Putamen (tissue), 1 donor: ENCODE data around the gene MYH9.
"Not testable (repeated sequence)": the region's sequence is repeated elsewhere in the genome, so short reads cannot be mapped to it uniquely, and the experiment has no call there.

ENCODE experiments used
- DNase-seq: peaks from one replicate; pipeline ENCODE4 v3.0.0-alpha.2; 2016; ENCODE audit warnings: low spot score

MYH9 gene

GRCh38 chr22:36291831-36292740 lies 95.7 kb downstream of the MYH9 start:
- DNase-seq, result no peak

DNA sequence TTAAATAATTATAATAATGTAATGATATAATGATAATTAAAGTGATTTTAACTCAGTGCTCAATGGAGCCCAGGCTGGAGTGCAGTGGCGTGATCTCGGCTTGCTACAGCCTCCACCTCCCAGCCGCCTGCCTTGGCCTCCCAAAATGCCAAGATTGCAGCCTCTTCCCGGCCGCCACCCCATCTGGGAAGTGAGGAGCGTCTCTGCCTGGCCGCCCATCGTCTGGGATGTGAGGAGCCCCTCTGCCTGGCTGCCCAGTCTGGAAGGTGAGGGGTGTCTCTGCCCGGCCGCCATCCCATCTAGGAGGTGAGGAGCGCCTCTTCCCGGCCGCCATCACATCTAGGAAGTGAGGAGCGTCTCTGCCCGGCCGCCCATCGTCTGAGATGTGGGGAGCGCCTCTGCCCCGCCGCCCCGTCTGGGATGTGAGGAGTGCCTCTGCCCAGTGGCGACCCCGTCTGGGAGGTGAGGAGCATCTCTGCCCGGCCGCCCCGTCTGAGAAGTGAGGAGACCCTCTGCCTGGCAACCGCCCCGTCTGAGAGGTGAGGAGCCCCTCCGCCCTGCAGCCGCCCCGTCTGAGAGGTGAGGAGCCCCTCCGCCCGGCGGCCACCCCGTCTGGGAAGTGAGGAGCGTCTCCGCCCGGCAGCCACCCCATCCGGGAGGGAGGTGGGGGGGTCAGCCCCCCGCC lies 97.2 kb downstream of the MYH9 start:
- DNase-seq, result not testable (repeated sequence)

DNA sequence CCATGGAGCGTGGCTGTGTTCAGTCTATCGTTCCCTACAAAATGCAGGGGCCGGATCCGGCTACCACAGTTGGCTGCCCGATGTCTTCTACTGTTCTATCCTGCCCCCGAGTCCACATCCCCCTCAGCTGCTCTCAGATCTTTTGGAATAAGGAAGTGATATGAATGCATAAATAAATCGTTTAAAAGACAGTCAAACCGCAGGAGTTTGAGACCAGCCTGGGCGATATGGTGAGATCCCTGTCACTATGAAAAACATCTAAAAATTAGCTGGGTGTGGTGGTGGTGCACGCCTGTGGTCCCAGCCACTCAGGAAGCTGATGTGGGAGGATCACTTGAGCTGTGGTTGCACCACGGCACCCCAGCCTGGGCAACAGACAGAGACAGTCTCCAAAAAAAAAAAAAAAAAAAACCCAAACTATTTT lies 97.8 kb downstream of the MYH9 start:
- DNase-seq, result not testable (repeated sequence)

DNA sequence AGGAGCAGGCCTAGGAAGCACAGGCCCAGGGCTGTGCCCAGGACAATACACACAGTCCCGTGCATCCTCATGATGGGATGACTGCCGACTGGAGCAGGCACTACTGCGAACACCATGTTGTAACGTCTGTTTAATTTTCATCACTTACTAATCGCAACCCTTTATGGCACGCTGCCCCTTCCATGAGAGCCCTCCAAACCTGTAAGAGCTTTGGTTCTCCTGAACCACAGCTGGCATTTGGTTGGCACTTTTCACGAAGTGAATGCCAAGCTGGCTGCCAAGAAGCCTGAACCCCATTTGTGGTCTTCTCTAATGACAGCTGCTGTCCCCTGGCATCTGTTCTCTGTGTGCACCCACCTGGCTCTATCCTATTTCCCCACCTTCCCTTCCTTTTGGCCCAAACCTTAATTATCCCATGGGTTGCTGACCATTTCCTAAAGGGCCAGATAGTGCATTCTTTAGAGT lies 98.3 kb downstream of the MYH9 start:
- DNase-seq, result no peak

DNA sequence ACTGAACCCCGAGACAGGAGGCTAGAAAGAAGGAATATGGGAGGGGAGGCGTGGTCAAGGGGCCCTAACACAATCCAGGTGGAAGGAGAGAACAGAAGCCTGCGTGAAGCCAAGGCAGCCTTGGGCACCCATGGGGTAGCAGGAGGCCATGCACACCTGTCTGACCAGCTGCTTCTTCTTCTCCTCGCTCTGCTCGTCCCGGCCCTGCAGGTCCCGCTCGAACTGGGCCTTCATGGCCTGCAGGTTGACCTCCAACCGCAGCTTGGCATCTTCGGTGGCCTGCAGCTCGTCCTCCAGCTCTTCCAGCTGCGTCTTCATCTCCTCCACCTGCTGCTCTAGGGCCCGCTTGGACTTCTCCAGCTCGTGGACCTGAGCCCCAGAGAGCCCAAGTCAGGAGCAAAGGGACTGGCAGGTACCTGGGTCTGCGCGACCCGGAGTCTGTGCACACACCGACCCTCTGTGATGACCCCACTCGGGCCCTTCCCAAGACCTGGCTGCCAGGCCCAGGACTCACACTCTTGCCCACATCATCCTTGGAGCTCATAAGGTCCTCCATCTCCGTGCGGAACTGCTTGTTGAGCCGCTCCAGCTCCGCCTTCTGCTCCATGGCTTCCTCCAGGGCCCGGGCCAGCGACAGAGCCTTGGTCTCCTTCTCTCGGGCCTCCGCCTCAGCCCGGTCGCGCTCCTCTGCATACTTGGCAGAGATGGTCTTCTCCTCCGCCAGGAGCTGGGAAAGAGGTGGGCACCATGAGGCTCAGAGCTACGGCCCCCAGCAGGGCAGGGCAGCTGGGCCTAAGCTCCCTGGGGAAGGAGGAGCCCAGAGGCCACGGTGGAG lies 99.0 kb downstream of the MYH9 start:
- DNase-seq, result no peak

DNA sequence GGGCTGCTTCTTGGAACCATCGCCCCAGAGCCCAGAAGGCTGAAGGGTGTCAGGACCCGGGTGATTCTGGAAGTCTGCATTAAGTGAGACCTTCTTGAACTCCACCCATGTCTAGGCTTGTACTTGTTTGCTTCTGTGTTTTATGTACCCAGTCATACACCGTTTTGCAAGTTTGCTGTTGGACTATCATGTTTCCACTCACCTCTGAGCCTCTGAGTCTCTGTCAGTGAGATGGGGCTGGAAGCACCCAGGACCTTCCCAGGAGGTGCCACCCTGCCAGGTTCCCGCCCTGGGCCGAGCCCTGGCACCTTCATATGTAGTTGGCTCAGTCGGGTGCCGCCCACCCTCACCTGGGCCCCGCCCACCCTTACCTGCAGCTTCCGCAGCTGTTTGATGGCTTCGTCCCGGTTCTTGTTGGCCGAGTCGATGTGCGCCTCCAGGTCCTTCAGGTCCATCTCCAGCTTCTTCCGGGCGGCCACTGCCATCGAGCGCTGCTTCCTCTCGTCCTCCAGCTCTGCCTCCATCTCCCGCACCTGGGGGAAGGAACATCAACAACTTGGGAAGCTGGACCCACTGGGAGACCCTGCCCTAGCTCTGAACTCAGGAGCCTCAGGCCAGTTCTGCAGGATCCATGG lies 99.8 kb downstream of the MYH9 start:
- no peak for DNase-seq

GRCh38 chr22:36286096-36286957 lies 101.4 kb downstream of the MYH9 start:
- DNase-seq, result peak; percentile 59

- no peak for DNase-seq
Measured at GRCh38 chr22:36285545-36285944, 102.2 kb downstream of the MYH9 start.

GRCh38 chr22:36285017-36285416 lies 102.8 kb downstream of the MYH9 start:
- no peak for DNase-seq

DNA sequence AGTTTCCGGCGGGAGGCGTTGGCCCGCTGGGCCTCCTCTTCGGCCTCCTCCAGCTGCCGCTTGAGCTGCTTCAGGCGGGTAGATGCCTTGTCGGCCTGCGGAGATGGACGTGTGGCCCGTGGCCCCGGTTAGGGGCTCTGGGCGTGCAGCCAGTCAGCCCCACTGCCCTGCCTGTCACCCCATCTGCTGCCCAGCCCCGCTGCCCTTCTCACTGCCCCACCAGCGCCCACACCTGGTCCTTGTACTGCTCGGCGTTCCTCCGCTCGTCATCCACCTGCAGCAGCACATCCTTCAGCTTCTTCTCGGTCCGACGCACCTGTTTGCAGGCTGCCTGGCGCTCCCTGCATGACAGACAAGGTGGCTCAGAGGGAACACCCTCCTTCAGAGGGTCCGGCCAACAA lies 103.6 kb downstream of the MYH9 start:
- no peak for DNase-seq

DNA sequence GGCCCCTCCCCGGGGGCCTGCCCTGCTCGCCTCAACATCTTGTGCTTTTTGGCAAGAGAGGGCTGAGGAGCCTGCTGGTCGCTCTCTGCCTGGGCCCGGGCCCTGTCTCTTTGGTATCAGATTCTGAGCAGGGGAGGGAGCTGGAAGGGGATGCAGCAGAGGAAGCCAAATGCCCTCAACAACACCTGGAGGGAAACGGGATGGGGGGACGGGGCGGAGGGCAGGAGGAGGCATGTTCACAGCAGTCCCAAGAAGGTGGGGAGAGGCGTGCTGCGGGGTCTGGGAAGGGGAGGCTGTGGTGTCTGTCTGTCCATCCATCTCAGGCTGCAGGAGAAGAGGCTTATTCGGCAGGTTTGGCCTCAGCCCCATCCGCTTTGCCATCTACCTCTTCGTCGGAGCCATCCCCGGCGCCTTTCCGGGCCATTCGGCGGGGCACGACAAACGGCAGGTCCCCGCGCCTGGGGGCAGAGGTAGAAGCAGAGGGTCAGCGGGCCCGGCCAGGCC lies 105.4 kb downstream of the MYH9 start:
- no peak for DNase-seq

DNA sequence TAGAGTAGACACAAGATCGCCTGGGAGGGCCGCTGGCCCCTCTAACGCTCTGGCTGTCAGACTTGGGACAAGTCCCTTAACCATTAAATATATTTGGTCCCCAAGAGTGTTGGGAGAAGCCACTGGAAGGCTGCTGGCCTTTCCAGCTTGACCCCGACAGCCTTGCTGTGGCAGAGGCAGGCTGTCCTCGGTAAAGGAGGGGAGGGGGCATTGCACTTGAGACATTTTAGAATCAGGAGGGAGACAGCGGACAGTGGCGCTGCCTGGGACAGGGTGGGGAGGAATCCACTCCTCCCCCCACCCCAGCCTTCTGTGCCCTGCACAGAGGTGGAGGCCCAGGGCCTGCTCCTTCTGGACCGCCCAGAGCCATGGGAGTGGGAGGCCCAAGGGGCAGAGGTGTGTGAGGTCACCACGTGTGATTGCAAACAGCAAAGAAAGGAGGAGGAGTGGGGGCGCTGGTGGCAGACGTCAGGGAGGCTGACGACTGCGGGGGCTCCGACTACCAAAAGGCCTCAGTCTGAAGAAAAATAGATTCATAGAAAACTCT lies 105.9 kb downstream of the MYH9 start:
- no peak for DNase-seq

GRCh38 chr22:36280379-36280778 lies 107.4 kb downstream of the MYH9 start:
- no peak for DNase-seq

DNA sequence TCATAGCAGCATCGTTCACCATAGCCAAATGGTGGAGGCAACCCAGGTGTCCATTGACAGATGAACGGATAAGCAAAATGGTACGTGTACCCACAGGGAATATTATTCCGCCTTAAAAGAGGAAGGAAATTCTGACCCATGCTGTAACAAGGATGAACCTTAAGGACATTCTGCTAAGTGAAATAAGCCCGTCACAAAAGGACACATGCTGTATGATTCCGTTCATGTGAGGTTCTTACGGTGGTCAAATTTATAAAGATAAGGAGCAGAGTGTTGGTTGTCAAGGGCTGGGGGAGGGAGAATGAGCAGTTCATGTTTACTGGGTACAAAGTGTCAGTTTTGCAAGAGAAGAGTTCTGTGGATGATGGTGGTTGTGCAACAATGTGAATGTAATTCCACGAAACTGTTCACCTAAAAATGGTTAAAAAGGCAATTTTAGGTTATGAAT lies 108.5 kb downstream of the MYH9 start:
- no peak for DNase-seq

GRCh38 chr22:36277482-36278291 lies 110.1 kb downstream of the MYH9 start:
- DNase-seq, result no peak

DNA sequence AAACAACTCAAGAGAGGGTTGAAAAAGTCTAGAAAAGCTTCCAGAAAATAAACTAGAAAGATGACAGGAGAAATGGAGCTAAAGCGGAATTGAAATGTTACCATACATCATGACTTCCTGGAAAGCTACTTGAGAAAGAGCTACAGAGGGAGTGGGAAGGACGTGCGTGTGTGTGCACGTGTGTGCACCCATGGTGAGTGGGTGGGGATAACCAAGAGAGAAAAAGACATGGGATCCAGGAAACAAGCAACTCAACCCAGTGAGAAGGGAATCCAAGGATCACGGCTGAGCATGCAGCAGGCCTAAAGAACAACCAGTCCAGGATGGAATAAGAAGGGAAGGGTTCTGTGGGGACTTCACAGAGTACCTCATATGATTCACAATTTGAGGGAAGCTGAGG lies 113.2 kb downstream of the MYH9 start:
- DNase-seq, result no peak

GRCh38 chr22:36271951-36272350 lies 115.8 kb downstream of the MYH9 start:
- not testable (repeated sequence) for DNase-seq

- DNase-seq, result not testable (repeated sequence)
Measured at GRCh38 chr22:36271231-36271630, 116.5 kb downstream of the MYH9 start.

DNA sequence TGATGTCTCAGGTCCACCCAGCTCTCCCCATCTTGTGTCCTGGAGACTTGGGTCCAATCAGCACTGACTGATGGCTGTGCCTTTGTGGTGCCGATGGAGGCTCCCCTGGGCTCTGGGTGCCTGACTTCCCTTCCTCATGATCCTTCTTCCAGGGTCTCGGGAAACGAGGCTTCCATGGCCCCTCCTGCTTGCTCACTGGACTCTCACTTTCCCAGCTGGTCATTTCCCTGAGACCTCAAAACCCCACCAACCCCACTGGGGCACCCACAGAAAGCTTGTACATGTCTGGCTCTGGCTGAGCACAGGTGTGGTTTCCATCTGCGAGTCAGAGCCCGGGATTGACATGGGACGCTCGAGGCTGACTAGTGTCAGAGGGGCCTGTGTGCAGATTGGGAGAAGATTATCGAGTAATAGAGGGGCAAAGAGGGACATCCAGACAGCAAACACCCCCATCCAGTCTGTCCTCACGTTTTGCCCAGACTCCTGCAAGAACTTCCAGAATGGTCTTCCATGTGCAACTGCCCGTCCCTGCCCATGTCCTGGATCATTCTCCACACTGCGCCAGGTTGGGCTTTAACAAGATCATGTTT lies 119.8 kb downstream of the MYH9 start:
- DNase-seq, result no peak
